Measurements from ENCODE around the gene PDE4D. TPM values are rescaled to one million over a fixed set of nuclear protein-coding genes. Genes with fewer than 3 reads are reported as not detected.

The PDE4D gene
- total and polyA plus RNA-seq, 2 donors (not counting 3 experiments of a cell fraction or from before 2014, with no cell fraction given) = 34.5 to 51.2 TPM

DNA sequence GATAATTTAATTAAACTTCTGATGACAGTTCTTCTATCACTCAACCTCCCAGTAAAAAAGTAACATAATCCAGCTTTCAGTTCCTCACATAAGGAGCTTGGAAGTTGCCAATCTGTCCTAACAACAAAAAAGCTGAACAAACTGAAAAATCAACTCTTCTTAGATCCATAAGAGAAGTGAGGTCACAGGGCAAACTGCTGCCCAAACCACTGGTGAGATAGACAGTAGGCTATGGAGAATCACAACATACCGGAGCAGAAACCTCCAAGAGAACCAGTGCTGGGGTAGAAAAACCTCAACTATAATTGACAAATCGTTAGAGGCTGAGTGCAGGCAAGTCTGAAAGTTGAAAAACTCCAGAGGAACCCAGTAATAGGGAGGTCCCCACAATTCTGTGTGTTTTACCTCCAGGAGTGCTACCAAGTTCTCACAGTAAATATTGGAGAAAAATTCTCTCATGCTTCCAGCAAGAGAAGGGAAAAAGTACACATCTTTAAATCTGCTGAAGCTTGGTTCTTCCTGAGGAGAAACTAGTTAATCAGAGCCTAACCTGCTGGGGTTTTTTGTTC lies 300.0 kb downstream of the PDE4D start:
- no peak for FAIRE-seq
- no peak for DNase-seq (ENCODE audit: low read depth, low spot score)
- CTCF ChIA-PET = interaction anchor here (0.9 to 1.1 kb wide), 3 partner anchors 44 to 69 kb away, joined by 3 to 4 read pairs (median 3); no protein-coding TSS in a partner anchor
- peaks cover 2% of the 10 kb centered on the region for H3K9me1 ChIP-seq (replicated peaks; ENCODE audit: control insufficient read depth, extremely low read depth, insufficient read depth, low read length)
- intact Hi-C loops (cut with micrococcal nuclease) (no loop called here), dilution Hi-C loops (cut with MboI; ENCODE audit: extremely low pct_ligation_motif_present, low sequenced_read_pairs) (no loop called here)
- H3K9me3 ChIP-seq (replicated peaks; ENCODE audit: control insufficient read depth, insufficient read depth, low read length) = no peaks in the 10 kb centered on the region
- no peaks in the 10 kb centered on the region for H3K79me2 ChIP-seq (ENCODE audit: control insufficient read depth, insufficient read depth, low read length)
- no TSS peak for BruUV-seq (replicated peaks)
- H2AFZ ChIP-seq (ENCODE audit: low read depth, low read length) = no peak overlapping the region
- H3K9ac ChIP-seq (replicated peaks; ENCODE audit: extremely low read depth, insufficient read depth, low read length) = no peak overlapping the region
- H3K4me3 ChIP-seq (replicated peaks in 1 of 3; ENCODE audit: insufficient read depth in 1 of 3, low read depth in 1 of 3, low read length in 3 of 3) = no peak overlapping the region
- TF ChIP-seq POLR2A (IDR thresholded peaks at IDR 0.05; ENCODE audit: low read depth, low read length) (no peak), JUN (IDR thresholded peaks at IDR 0.05; ENCODE audit: borderline replicate concordance, insufficient read depth, insufficient read length, low read depth) (no peak), EZH2 (IDR thresholded peaks at IDR 0.05; ENCODE audit: borderline replicate concordance, low read depth, low read length, severe bottlenecking) (no peak), FOS (IDR thresholded peaks at IDR 0.05; ENCODE audit: borderline replicate concordance, insufficient read depth, low read length) (no peak), POLR2AphosphoS5 (IDR thresholded peaks at IDR 0.05; ENCODE audit: insufficient read depth, low read depth, low read length) (no peak)
- TF ChIP-seq, protein P1, sequence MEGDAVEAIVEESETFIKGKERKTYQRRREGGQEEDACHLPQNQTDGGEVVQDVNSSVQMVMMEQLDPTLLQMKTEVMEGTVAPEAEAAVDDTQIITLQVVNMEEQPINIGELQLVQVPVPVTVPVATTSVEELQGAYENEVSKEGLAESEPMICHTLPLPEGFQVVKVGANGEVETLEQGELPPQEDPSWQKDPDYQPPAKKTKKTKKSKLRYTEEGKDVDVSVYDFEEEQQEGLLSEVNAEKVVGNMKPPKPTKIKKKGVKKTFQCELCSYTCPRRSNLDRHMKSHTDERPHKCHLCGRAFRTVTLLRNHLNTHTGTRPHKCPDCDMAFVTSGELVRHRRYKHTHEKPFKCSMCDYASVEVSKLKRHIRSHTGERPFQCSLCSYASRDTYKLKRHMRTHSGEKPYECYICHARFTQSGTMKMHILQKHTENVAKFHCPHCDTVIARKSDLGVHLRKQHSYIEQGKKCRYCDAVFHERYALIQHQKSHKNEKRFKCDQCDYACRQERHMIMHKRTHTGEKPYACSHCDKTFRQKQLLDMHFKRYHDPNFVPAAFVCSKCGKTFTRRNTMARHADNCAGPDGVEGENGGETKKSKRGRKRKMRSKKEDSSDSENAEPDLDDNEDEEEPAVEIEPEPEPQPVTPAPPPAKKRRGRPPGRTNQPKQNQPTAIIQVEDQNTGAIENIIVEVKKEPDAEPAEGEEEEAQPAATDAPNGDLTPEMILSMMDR (IDR thresholded peaks at IDR 0.05; ENCODE audit: extremely low read depth in 1 of 2, insufficient read depth in 1 of 2, low read depth in 1 of 2, low read length in 2 of 2) = no peak
- no peaks in the 10 kb centered on the region for H4K20me1 ChIP-seq (replicated peaks; ENCODE audit: control insufficient read depth, extremely low read depth, insufficient read depth, low read length)
- H3K4me1 ChIP-seq (ENCODE audit: control insufficient read depth, extremely low read depth, insufficient read depth, low read length) = peaks cover 27% of the 10 kb centered on the region
- POLR2A ChIA-PET = no interaction called here
- no peaks in the 10 kb centered on the region for H3K36me3 ChIP-seq (ENCODE audit: control insufficient read depth in 2 of 2, extremely low read depth in 1 of 2, insufficient read depth in 2 of 2, low read length in 2 of 2)
- H3K27me3 ChIP-seq (ENCODE audit: control insufficient read depth in 2 of 2, insufficient read depth in 2 of 2, low read length in 2 of 2) = no peaks in the 10 kb centered on the region
- H3K4me2 ChIP-seq (ENCODE audit: insufficient read depth, low read length) = no peak overlapping the region
- no peak overlapping the region for H3K27ac ChIP-seq (ENCODE audit: insufficient read depth, low read depth, low read length)

Measured in endothelial cell of umbilical vein (primary cell).